Smooth muscle cell (in vitro differentiated cells): ENCODE results near the gene DCUN1D2. TPM values are rescaled to one million over a fixed set of nuclear protein-coding genes. Genes with fewer than 3 reads are reported as not detected.

Source experiments
- DNase-seq: peaks from one replicate; lab custom pipeline; 2025; ENCODE audit not compliant: unreplicated experiment; lab: John Stamatoyannopoulos, UW
- H2AFZ ChIP-seq: fragments of 200-600 bp; sonication (generic); 2 replicates; pipeline ENCODE4 v1.6.0; 2016; ENCODE audit warnings: antibody characterized with exemption, low read depth, mild to moderate bottlenecking
- H3F3A ChIP-seq: fragments of 200-600 bp; sonication (generic); 2 replicates; pipeline ENCODE4 v1.6.0; 2017; ENCODE audit warnings: antibody characterized with exemption, low read depth
- H3K27ac ChIP-seq: fragments of 200-600 bp; sonication (generic); 2 replicates; pipeline ENCODE4 v1.5.1; 2016; ENCODE audit warnings: low read depth, mild to moderate bottlenecking
- H3K27me3 ChIP-seq: fragments of 200-600 bp; sonication (generic); 2 replicates; pipeline ENCODE4 v1.6.1; 2016; ENCODE audit warnings: low read depth, mild to moderate bottlenecking
- H3K36me3 ChIP-seq: fragments of 200-600 bp; sonication (generic); 2 replicates; pipeline ENCODE4 v1.5.1; 2016; ENCODE audit warnings: low read depth
- H3K4me1 ChIP-seq: fragments of 200-600 bp; sonication (generic); 2 replicates; pipeline ENCODE4 v1.5.1; 2016; ENCODE audit warnings: low read depth
- H3K4me2 ChIP-seq: fragments of 200-600 bp; sonication (generic); 2 replicates; pipeline ENCODE4 v1.6.0; 2016; ENCODE audit warnings: mild to moderate bottlenecking
- H3K4me3 ChIP-seq: fragments of 200-600 bp; sonication (generic); 2 replicates; pipeline ENCODE4 v1.5.1; 2016; ENCODE audit warnings: mild to moderate bottlenecking
- H3K79me2 ChIP-seq: fragments of 200-600 bp; sonication (generic); 2 replicates; pipeline ENCODE4 v1.6.0; 2016; ENCODE audit warnings: low read depth, mild to moderate bottlenecking
- H3K9ac ChIP-seq: fragments of 200-600 bp; sonication (generic); 2 replicates; pipeline ENCODE4 v1.6.0; 2016; ENCODE audit warnings: low read depth
- H3K9me3 ChIP-seq: fragments of 200-600 bp; sonication (generic); replicated peaks from 2 replicates; pipeline ENCODE4 v1.5.1; 2016; ENCODE audit warnings: low read depth
- H4K20me1 ChIP-seq: fragments of 200-600 bp; sonication (generic); 2 replicates; pipeline ENCODE4 v1.6.0; 2016; ENCODE audit warnings: low read depth
- whole genome bisulfite sequencing: methylation state at CpG from one replicate; pipeline ENCODE4 v1.1.7; 2016; ENCODE audit warnings: low lambda C conversion rate; 5-methylcytosine and 5-hydroxymethylcytosine counted together
- polyA plus RNA-seq: library from polyadenylated mRNA; unstranded; fragments of >200 nt; fragmentation: Nextera tagmentation; extraction: Ambion mirVana; gene quantifications from 2 replicates; pipeline ENCODE4 v1.2.1, GENCODE V29; 2016
- total RNA-seq: library from RNA; depleted of rRNA; stranded (reverse); fragments of >200 nt; gene quantifications from 2 replicates; pipeline ENCODE4 v1.2.3, GENCODE V29; 2014
- TF ChIP-seq, protein P1 (sequence below): fragments of 200-600 bp; sonication (generic); IDR thresholded peaks from 2 replicates; pipeline ENCODE4 v1.5.1; 2017; ENCODE audit warnings: borderline replicate concordance, mild to moderate bottlenecking, antibody characterized with exemption; ENCODE audit not compliant: insufficient read depth, poor library complexity, severe bottlenecking

The DCUN1D2 gene
- total and polyA plus RNA-seq, 2 experiments from 2014 or later: 6.3 to 10.8 TPM

DNA sequence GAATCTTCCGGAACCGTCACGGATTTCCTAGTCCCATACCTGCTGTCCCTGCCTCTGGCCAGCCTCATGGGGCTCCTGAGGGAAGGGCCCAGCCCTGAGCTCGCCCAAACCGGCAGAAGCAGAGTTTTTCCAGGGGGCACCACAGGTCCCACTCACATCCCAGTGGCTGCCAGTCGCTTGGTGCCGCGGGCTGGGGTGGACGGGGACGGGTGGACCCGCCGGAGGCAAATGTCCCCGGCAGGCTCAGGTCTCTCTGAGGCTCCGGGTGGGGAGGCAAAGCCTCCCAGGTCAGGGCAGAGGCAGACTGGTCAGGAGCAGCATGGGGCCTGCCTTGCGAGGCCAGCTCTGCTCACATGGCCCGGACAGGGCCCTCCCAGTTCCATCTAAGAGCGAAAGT, 62.0 kb downstream of the DCUN1D2 start:
- Histone ChIP-seq H3F3A (no peaks in the 10 kb centered on the region), H3K4me3 (no peak overlapping the region), H3K79me2 (no peaks in the 10 kb centered on the region), H3K4me2 (no peak overlapping the region), H3K27me3 (no peaks in the 10 kb centered on the region), H4K20me1 (no peaks in the 10 kb centered on the region), H2AFZ (no peak overlapping the region), H3K36me3 (no peaks in the 10 kb centered on the region), H3K9me3 (no peaks in the 10 kb centered on the region), H3K4me1 (no peaks in the 10 kb centered on the region), H3K27ac (no peak overlapping the region), H3K9ac (no peak overlapping the region)
- WGBS: 94% methylated on average over 17 of the region's 17 CpGs
- DNase-seq: no peak
- TF ChIP-seq, protein P1, sequence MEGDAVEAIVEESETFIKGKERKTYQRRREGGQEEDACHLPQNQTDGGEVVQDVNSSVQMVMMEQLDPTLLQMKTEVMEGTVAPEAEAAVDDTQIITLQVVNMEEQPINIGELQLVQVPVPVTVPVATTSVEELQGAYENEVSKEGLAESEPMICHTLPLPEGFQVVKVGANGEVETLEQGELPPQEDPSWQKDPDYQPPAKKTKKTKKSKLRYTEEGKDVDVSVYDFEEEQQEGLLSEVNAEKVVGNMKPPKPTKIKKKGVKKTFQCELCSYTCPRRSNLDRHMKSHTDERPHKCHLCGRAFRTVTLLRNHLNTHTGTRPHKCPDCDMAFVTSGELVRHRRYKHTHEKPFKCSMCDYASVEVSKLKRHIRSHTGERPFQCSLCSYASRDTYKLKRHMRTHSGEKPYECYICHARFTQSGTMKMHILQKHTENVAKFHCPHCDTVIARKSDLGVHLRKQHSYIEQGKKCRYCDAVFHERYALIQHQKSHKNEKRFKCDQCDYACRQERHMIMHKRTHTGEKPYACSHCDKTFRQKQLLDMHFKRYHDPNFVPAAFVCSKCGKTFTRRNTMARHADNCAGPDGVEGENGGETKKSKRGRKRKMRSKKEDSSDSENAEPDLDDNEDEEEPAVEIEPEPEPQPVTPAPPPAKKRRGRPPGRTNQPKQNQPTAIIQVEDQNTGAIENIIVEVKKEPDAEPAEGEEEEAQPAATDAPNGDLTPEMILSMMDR: no peak

DNA sequence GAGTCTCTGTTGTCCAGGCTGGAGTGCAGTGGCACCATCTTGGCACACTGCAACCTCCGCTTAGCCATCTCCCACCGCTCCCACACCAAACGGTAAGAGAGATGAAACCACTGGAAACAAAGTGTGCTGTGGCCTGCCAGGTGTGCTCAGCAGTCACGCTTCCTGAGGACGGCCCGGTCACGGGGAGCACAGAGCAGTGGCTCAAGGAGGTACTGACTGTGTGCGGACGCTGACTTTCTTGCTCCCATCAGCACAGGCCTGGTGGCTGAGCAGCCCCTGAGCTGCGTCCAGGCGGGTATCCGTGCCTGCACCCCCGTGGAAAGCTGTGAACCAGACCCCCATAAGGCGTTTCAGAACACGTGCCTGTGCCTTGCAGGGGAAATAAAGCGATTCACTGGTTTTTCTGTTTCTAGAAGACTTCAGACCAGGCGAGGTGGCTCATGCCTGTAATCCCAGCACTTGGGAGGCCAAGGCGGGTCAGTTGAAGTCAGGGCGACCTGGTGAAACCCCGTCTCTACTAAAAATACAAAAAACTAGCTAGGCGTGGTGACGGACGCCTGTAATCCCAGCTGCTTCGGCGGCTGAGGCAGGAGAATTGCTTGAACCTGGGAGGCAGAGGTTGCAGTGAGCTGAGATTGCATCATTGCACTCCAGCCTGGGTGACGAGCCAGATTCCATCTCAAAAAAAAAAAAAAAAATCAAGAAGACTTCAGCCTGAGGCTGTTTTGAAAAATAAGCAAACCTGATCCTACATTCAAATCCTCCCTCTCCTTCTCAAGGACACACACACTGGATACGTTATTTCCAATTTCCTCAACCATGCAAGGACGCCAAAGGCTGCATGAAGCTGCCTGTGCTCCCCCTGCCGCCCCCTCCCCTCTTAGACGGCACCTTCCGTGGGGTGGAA, 62.7 kb downstream of the DCUN1D2 start:
- no peaks in the 10 kb centered on the region for H3K27me3 ChIP-seq
- no peaks in the 10 kb centered on the region for H3K36me3 ChIP-seq
- no peak overlapping the region for H3K4me2 ChIP-seq
- H3K79me2 ChIP-seq: no peaks in the 10 kb centered on the region
- no peak for DNase-seq
- WGBS: 88% methylated on average over 31 of the region's 31 CpGs
- TF ChIP-seq, protein P1: no peak
- H3K4me3 ChIP-seq: no peak overlapping the region
- H3F3A ChIP-seq: no peaks in the 10 kb centered on the region
- no peaks in the 10 kb centered on the region for H3K4me1 ChIP-seq
- H3K27ac ChIP-seq: no peak overlapping the region
- no peaks in the 10 kb centered on the region for H4K20me1 ChIP-seq
- H3K9ac ChIP-seq: no peak overlapping the region
- H2AFZ ChIP-seq: no peak overlapping the region
- no peaks in the 10 kb centered on the region for H3K9me3 ChIP-seq

DNA sequence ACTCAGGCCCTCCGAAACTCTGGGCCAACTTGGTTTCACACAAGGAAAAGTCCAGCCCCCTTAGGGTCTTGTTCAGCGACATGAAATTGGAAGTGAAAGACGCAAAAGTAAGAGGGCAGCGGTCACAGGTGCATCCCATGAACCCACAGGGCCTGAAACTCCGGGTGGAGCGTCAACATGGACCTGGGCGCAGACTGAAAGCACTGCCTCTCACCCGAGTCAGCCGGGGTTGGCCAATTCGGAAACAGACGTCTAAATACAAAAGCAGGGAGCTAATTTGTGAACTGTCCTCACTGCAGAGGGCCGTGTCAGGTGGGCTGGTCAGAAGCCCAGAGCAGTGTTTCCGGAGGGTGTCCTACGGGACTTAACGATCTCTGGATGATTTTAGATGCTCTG, 63.9 kb downstream of the DCUN1D2 start:
- no peaks in the 10 kb centered on the region for H3K4me1 ChIP-seq
- TF ChIP-seq, protein P1: no peak
- H3K79me2 ChIP-seq: no peaks in the 10 kb centered on the region
- H3K27ac ChIP-seq: no peak overlapping the region
- no peak overlapping the region for H3K4me3 ChIP-seq
- H3K9me3 ChIP-seq: no peaks in the 10 kb centered on the region
- DNase-seq: no peak
- no peaks in the 10 kb centered on the region for H3F3A ChIP-seq
- no peaks in the 10 kb centered on the region for H4K20me1 ChIP-seq
- no peak overlapping the region for H3K9ac ChIP-seq
- no peaks in the 10 kb centered on the region for H3K36me3 ChIP-seq
- no peak overlapping the region for H2AFZ ChIP-seq
- WGBS: 93% methylated on average over 15 of the region's 15 CpGs
- H3K27me3 ChIP-seq: no peaks in the 10 kb centered on the region
- H3K4me2 ChIP-seq: no peak overlapping the region
